Right atrium auricular region (tissue), 2 donors: ENCODE results near the gene PPP1CB. TPM values are rescaled to one million over a fixed set of nuclear protein-coding genes. Genes with fewer than 3 reads are reported as not detected.

Experiments
- DNase-seq: peaks from one replicate; pipeline ENCODE4 v3.0.0-alpha.2; 2019; ENCODE audit warnings: low spot score
- H3K27ac ChIP-seq, 2 donors: fragments of 200-600 bp; sonication (generic); 1 replicate in 1 of 2; 2 replicates in 1 of 2; pipeline ENCODE4 v1.5.1; 2016 to 2019
- H3K27me3 ChIP-seq, 2 donors: fragments of 200-600 bp; sonication (generic); one replicate each; pipeline versions ENCODE4 v1.5.1 to v1.6.0; 2017 to 2019
- H3K36me3 ChIP-seq: fragments of 200-600 bp; sonication (generic); one replicate; pipeline ENCODE4 v1.5.1; 2016
- H3K4me1 ChIP-seq, 2 donors: fragments of 200-600 bp; sonication (generic); one replicate each; pipeline versions ENCODE4 v1.5.1 to v1.6.0; 2017 to 2019
- H3K4me3 ChIP-seq, 2 donors: fragments of 200-600 bp; sonication (generic); 1 replicate in 1 of 2; 2 replicates in 1 of 2; pipeline ENCODE4 v1.5.1; 2017 to 2019; ENCODE audit warnings: mild to moderate bottlenecking in 1 of 2, moderate library complexity in 1 of 2
- H3K9me3 ChIP-seq, 2 donors: fragments of 200-600 bp; sonication (generic); one replicate each; pipeline ENCODE4 v1.5.1; 2019
- total RNA-seq, 2 donors: library from RNA; depleted of rRNA; stranded (reverse); fragments of >200 nt; gene quantifications; one replicate each; pipeline ENCODE4 v1.1.0, GENCODE V29; 2016
- TF ChIP-seq, protein P1 (sequence below), 2 donors: fragments of 200-600 bp; sonication (generic); IDR thresholded peaks; one replicate each; pipeline ENCODE4 v1.5.1; 2019; ENCODE audit warnings: antibody characterized with exemption in 2 of 2

Gene PPP1CB
- total RNA-seq = 100 to 1,000 TPM; 185 to 213 TPM

DNA sequence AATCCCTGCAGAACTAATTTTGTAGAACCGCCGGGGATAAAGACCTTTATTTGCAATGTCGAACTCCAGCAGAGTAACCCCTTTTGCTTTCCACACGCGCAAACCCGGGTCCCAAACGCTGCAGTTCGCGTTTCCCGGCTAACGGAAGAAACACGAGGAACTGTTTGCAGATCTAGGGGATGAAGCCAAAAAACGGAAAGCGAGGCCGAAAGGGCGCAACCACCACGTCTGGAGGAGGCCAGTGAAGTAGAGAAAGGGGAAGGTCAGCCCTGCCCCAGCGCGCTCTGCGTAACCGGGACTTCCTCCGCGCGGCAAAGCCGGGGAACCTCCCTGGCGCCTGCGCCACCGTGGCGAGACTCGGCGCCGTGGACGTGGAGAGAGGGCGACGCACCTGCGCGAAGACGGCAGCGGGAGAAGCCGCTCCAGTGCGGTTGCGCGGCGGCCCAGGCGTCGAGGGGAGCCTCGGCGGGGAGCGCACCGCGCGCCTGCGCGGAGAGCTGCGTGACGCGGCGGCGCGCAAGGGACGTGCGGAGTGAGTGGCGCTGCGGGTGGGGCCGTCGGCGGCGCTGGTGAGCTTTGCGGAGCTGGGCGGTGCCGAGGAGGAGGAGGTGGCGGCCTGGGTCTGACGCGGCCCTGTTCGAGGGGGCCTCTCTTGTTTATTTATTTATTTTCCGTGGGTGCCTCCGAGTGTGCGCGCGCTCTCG, at the start of gene PPP1CB:
TSS of gene PPP1CB (plus strand) at position 579 of the 704 bp plus-strand sequence. CDS start 295 bp downstream, outside the sequence.
- DNase-seq = peak; percentile 97
- H3K4me1 ChIP-seq = peaks cover 0 to 38% of the 10 kb centered on the region in 2 donors
- H3K27ac ChIP-seq = peak within 1 kb of the TSS; percentile 100
- H3K9me3 ChIP-seq = no peaks in the 10 kb centered on the region
- TF ChIP-seq, protein P1, sequence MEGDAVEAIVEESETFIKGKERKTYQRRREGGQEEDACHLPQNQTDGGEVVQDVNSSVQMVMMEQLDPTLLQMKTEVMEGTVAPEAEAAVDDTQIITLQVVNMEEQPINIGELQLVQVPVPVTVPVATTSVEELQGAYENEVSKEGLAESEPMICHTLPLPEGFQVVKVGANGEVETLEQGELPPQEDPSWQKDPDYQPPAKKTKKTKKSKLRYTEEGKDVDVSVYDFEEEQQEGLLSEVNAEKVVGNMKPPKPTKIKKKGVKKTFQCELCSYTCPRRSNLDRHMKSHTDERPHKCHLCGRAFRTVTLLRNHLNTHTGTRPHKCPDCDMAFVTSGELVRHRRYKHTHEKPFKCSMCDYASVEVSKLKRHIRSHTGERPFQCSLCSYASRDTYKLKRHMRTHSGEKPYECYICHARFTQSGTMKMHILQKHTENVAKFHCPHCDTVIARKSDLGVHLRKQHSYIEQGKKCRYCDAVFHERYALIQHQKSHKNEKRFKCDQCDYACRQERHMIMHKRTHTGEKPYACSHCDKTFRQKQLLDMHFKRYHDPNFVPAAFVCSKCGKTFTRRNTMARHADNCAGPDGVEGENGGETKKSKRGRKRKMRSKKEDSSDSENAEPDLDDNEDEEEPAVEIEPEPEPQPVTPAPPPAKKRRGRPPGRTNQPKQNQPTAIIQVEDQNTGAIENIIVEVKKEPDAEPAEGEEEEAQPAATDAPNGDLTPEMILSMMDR (IDR thresholded peaks at IDR 0.05) = peak in 1 of 2 donors; percentile 43
- no peaks in the 10 kb centered on the region for H3K27me3 ChIP-seq
- no peaks in the 10 kb centered on the region for H3K36me3 ChIP-seq
- peak within 1 kb of the TSS; percentile 91 to 99 for H3K4me3 ChIP-seq

DNA sequence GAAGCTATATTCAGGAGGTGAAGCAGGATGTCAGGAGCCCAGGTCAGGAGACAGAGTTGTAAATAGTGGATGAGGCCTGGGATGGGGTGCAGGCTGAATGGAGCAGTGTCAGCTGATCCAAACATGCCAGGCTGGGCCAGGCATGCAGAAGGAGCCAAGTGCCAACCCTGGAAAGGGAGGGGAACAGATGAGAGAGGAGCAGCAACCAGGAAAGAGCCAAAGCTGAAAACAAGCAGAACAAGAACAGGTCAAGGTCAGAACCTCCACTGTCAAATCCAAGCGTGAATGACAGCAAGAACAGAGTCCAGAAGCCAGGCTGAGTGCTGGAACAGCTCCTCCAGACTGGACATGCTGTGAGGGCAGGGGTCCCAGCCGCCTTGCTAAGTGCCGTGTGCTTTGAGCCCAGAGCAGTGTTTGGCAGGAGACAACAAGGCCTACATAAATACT, 49.2 kb upstream of the PPP1CB start:
- no peaks in the 10 kb centered on the region for H3K27me3 ChIP-seq
- DNase-seq = no peak
- H3K27ac ChIP-seq = peak overlapping the region; percentile 78 to 86
- H3K4me3 ChIP-seq = no peak overlapping the region
- peaks cover 0 to 5% of the 10 kb centered on the region in 2 donors for H3K4me1 ChIP-seq
- TF ChIP-seq, protein P1 (IDR thresholded peaks at IDR 0.05) = no peak
- H3K9me3 ChIP-seq = peaks cover 0 to 4% of the 10 kb centered on the region in 2 donors
- no peaks in the 10 kb centered on the region for H3K36me3 ChIP-seq

DNA sequence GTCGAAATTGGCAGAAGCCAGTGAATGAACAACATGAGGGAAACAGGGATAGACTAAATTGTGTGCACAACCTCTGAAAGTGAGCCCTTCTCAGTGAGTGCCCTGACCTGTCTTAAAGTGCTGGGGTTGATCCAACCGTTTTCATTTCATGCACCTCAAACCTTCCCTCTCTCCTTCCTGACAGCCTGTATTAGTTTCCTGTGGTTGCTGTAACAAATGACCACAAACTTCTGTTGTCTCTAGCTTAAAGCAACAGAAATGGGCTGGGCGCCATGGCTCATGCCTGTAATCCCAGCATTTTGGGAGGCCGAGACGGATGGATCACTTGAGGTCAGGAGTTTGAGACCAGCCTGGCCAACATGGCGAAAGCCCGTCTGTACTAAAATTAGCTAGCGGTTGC, 48.8 kb upstream of the PPP1CB start:
- no peaks in the 10 kb centered on the region for H3K27me3 ChIP-seq
- DNase-seq = no peak
- H3K27ac ChIP-seq = peak overlapping the region; percentile 78 to 86
- peaks cover 0 to 5% of the 10 kb centered on the region in 2 donors for H3K4me1 ChIP-seq
- no peaks in the 10 kb centered on the region for H3K36me3 ChIP-seq
- peaks cover 0 to 4% of the 10 kb centered on the region in 2 donors for H3K9me3 ChIP-seq
- TF ChIP-seq, protein P1 (IDR thresholded peaks at IDR 0.05) = no peak
- no peak overlapping the region for H3K4me3 ChIP-seq

GRCh38 chr2:28704621-28705020, 47.0 kb upstream of the PPP1CB start:
- H3K4me3 ChIP-seq = no peak overlapping the region
- TF ChIP-seq, protein P1 (IDR thresholded peaks at IDR 0.05) = no peak
- no peaks in the 10 kb centered on the region for H3K36me3 ChIP-seq
- H3K9me3 ChIP-seq = peaks cover 0 to 4% of the 10 kb centered on the region in 2 donors
- H3K4me1 ChIP-seq = peaks cover 0 to 5% of the 10 kb centered on the region in 2 donors
- no peaks in the 10 kb centered on the region for H3K27me3 ChIP-seq
- no peak overlapping the region for H3K27ac ChIP-seq
- no peak for DNase-seq

DNA sequence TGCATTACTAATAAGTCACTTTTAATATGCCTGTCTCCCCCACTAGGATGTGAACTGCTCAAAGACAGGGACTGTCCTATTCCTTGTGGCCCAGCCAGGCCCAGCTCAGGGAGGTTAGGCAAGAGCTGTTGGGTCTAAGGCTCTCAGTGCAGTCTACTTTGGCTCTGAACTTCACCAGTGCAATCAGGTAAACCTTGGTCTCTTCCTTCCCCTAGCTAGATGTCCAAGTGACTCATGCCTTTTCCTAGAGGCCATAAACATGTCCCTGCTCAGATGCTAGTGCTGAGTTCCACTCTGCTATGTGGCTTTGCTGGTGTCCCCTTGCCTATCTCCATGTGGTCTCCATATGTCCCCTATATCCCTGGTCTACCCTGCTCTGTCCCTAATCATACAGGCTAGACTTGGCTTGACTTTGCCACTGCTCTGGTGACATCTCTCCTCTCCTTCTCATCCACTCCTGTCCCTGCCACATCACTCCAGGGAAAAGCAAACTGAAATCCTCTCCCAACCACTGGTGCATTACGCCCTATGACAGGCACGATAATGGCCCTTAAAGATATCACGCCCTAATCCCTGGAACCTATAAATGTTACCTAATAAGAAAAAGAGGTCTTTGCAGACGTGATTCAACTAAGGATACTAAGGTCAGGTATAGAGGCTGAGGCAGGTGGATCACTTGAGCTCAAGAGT, 45.7 kb upstream of the PPP1CB start:
- H3K27ac ChIP-seq = no peak overlapping the region
- H3K4me3 ChIP-seq = no peak overlapping the region
- no peak for DNase-seq
- no peaks in the 10 kb centered on the region for H3K27me3 ChIP-seq
- peaks cover 0 to 4% of the 10 kb centered on the region in 2 donors for H3K9me3 ChIP-seq
- peaks cover 0 to 5% of the 10 kb centered on the region in 2 donors for H3K4me1 ChIP-seq
- H3K36me3 ChIP-seq = no peaks in the 10 kb centered on the region
- TF ChIP-seq, protein P1 (IDR thresholded peaks at IDR 0.05) = no peak
